ENCODE data around the gene SPATA22. TPM values are rescaled to one million over a fixed set of nuclear protein-coding genes. Genes with fewer than 3 reads are reported as not detected.
A peak's percentile ranks its signal among the peaks of the same experiment; 100 is the strongest.

Gene SPATA22
- total and polyA plus RNA-seq, 9 of the 15 experiments (the other 6 are each of a cell fraction or from before 2014, with no cell fraction given), result 0.17 to 0.77 (median 0.44) TPM

DNA sequence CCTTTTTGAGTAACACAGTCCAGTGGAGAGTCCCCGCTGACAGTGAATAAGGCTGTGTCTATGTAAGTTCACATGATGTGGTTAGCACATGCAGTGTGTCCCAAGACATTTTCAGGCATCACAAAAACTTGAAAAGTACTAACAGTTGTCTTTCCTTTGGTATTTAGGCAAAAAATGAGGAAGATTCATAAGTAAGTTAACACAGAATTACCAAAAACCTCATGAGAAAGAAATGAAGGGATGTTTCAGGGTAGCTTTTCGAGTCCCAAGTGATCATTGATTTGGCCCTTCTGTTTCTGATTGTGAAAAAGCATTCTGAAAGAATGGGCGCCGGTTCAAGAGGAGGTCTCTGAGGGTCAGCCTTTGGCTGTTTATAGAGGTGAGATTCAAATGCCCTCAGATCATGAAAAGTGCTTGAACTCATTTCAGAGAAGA lies 3.6 kb upstream of the SPATA22 start:
- H3K79me2 ChIP-seq (ENCODE audit: control insufficient read depth, insufficient read depth, low read length), result no peaks in the 10 kb centered on the region
- in situ Hi-C loops (cut with MboI), result no loop called here
- no peak for ATAC-seq
- no peaks in the 10 kb centered on the region for H3K9me1 ChIP-seq (ENCODE audit: control insufficient read depth, insufficient read depth, low read length)
- POLR2A ChIA-PET, result no interaction called here
- intact Hi-C loops (cut with micrococcal nuclease), result no loop called here
- H3K4me2 ChIP-seq (ENCODE audit: insufficient read depth, low read length), result no peak overlapping the region
- H3K36me3 ChIP-seq (ENCODE audit: control insufficient read depth, insufficient read depth, low read length), result no peaks in the 10 kb centered on the region
- H2AFZ ChIP-seq (ENCODE audit: low read depth, low read length), result no peak overlapping the region
- no peaks in the 10 kb centered on the region for H3K9me3 ChIP-seq (replicated peaks; ENCODE audit: control insufficient read depth, insufficient read depth, low read depth, low read length)
- FAIRE-seq, result no peak
- no peaks in the 10 kb centered on the region for H4K20me1 ChIP-seq (replicated peaks; ENCODE audit: control insufficient read depth, insufficient read depth, low read length)
- no peak for TF ChIP-seq RBBP5 (IDR thresholded peaks at IDR 0.05; ENCODE audit: borderline replicate concordance, insufficient read depth, low read length, poor library complexity, severe bottlenecking)
- TF ChIP-seq MTA1 (IDR thresholded peaks at IDR 0.05; ENCODE audit: borderline replicate concordance), result no peak
- no peak for TF ChIP-seq HDAC1 (IDR thresholded peaks at IDR 0.05)
- TF ChIP-seq TAF1 (IDR thresholded peaks at IDR 0.05; ENCODE audit: control insufficient read depth, extremely low read depth, insufficient read depth, low read length, severe bottlenecking), result no peak
- TF ChIP-seq C11orf30 (IDR thresholded peaks at IDR 0.05; ENCODE audit: low read depth), result no peak
- no peak for DNase-seq (ENCODE audit: extremely low read depth in 1 of 4, low spot score in 3 of 4)
- H3K4me3 ChIP-seq, result no peak overlapping the region
- WGBS (ENCODE audit: insufficient coverage, low coverage, missing lambda C conversion rate), result 0% methylated on average over 4 of the region's 4 CpGs
- BruUV-seq (replicated peaks), result no TSS peak
- peaks cover 12 to 17% of the 10 kb centered on the region in 2 experiments; a peak in 3 of 5 replicates for H3K27me3 ChIP-seq (ENCODE audit: control insufficient read depth in 2 of 2, insufficient read depth in 2 of 2, low read length in 2 of 2)
- no peaks in the 10 kb centered on the region; a peak in 1 of 5 replicates for H3K4me1 ChIP-seq (replicated peaks in 1 of 2; ENCODE audit: control insufficient read depth in 2 of 2, insufficient read depth in 2 of 2, low read length in 2 of 2)
- CTCF ChIA-PET (ENCODE audit: low intra/inter-chr PET ratio), result no interaction called here
- H3K27ac ChIP-seq (ENCODE audit: extremely low read depth, low read depth, low read length), result no peak overlapping the region
- H3K9ac ChIP-seq (ENCODE audit: insufficient read depth in 1 of 2, low read depth in 2 of 2, low read length in 2 of 2), result no peak overlapping the region

DNA sequence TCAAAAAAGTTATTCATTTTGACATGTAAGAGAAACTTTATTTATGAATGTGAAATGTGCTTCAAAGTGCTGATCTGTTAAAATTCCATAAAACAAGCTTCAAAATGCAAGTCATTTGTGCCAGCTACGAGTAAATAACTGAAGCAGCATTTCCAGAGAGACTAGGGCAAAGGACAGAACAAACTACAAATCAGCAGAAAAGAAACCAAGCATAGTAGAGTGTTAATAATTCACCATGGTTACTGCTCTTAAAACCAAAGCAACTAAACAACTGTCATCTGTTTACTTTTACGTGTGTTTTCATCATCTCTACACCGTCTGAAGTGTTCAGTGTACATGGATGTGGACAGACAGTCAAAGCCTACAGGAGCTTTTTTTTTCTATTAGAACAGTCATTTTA lies 2.6 kb upstream of the SPATA22 start:
- Histone ChIP-seq H3K9me1 (ENCODE audit: control insufficient read depth, insufficient read depth, low read length) (no peaks in the 10 kb centered on the region), H3K79me2 (ENCODE audit: control insufficient read depth, insufficient read depth, low read length) (no peaks in the 10 kb centered on the region), H3K4me1 (replicated peaks in 1 of 2; ENCODE audit: control insufficient read depth in 2 of 2, insufficient read depth in 2 of 2, low read length in 2 of 2) (no peaks in the 10 kb centered on the region; a peak in 1 of 5 replicates), H3K27me3 (ENCODE audit: control insufficient read depth in 2 of 2, insufficient read depth in 2 of 2, low read length in 2 of 2) (peaks cover 12 to 13% of the 10 kb centered on the region in 2 experiments; a peak in 3 of 5 replicates), H3K9ac (ENCODE audit: insufficient read depth in 1 of 2, low read depth in 2 of 2, low read length in 2 of 2) (no peak overlapping the region), H3K36me3 (ENCODE audit: control insufficient read depth, insufficient read depth, low read length) (no peaks in the 10 kb centered on the region), H4K20me1 (replicated peaks; ENCODE audit: control insufficient read depth, insufficient read depth, low read length) (no peaks in the 10 kb centered on the region), H2AFZ (ENCODE audit: low read depth, low read length) (no peak overlapping the region), H3K9me3 (replicated peaks; ENCODE audit: control insufficient read depth, insufficient read depth, low read depth, low read length) (no peaks in the 10 kb centered on the region), H3K4me3 (no peak overlapping the region), H3K27ac (ENCODE audit: extremely low read depth, low read depth, low read length) (no peak overlapping the region), H3K4me2 (ENCODE audit: insufficient read depth, low read length) (no peak overlapping the region)
- no peak for TF ChIP-seq JUN (IDR thresholded peaks at IDR 0.05; ENCODE audit: borderline replicate concordance, low read depth, low read length)
- TF ChIP-seq JUN (CRISPR knock-in tag; IDR thresholded peaks at IDR 0.05; ENCODE audit: borderline replicate concordance), result no peak
- TF ChIP-seq ZNF316 (IDR thresholded peaks at IDR 0.05), result peak; percentile 75
- TF ChIP-seq C11orf30 (IDR thresholded peaks at IDR 0.05; ENCODE audit: low read depth), result peak; percentile 44; the same call in 1 of the 2 replicates
- ChIA-PET CTCF (ENCODE audit: low intra/inter-chr PET ratio) (no interaction called here), POLR2A (interaction anchor here (0.6 to 1.0 kb wide), 2 partner anchors 25 to 384 kb away, joined by 3 read pairs; no protein-coding TSS in a partner anchor)
- in situ Hi-C loops (cut with MboI), result no loop called here
- no TSS peak for BruUV-seq (replicated peaks)
- WGBS (ENCODE audit: insufficient coverage, low coverage, missing lambda C conversion rate), result 0% methylated on average over 3 of the region's 3 CpGs
- FAIRE-seq (no peak), ATAC-seq (no peak), DNase-seq (ENCODE audit: extremely low read depth in 1 of 4, low spot score in 3 of 4) (no peak)
- intact Hi-C loops (cut with micrococcal nuclease), result no loop called here
